Measurements from ENCODE around the gene CYP1A2. TPM values are rescaled to one million over a fixed set of nuclear protein-coding genes. Genes with fewer than 3 reads are reported as not detected.
"Not testable (repeated sequence)": the region's sequence is repeated elsewhere in the genome, so short reads cannot be mapped to it uniquely, and the experiment has no call there.

Gene CYP1A2
- total RNA-seq, 1 donor from 2014 or later, result not detected

DNA sequence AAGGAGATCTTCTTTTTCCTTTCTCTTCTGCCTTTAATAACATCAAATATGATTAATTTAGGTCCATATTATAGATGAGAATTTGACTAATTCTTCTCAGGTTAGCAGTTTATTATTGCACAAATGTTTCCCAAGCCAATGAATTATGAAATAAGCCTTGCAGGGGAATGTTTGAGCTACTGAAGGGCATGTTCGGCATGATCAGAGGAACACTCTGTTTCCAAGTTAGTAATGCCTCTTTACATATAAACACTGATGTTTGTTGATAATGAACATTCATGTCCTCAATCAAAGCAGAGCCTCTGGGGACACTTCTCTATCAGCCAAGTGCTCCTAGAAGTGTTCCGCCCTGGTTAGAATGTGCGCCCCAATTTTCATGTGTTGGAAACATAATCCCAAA, 13.3 kb upstream of the CYP1A2 start:
- no peak for DNase-seq (ENCODE audit: low read depth)

DNA sequence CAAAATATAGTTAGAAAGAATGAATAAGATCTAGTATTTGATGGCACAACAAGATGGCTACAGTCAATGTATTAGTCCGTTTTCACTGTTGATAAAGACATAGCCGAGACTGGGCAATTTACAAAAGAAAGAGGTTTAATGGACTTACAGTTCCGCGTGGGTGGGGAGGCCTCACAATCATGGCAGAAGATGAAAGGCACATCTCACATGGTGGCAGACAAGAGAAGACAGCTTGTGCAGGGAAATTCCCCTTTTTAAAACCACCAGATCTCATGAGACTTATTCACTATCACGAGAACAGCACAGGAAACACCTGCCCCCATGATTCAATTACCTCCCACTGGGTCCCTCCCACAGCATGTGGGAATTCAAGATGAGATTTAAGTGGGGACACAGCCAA, 10.4 kb upstream of the CYP1A2 start:
- not testable (repeated sequence) for DNase-seq (ENCODE audit: low read depth)

DNA sequence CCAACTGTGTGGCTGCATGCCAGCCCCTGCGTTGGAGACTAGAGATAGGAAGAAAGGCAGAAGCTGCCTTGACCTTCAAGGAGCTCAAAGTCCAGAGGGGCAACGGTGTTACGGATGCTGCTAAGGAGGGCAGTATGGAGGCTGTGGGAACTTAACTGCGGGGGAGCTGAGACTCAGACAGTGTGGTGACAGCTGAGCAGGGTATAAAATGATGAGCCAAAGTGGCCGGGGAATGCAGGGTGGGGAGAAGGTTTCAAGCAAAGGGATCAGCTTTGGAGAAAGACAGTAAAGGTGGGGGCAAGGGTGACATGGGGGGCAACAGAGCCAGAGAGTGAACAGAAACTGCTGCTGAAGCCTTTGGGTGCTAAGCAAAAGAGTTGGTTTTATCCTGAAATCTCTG, 6.2 kb upstream of the CYP1A2 start:
- DNase-seq (ENCODE audit: low read depth), result no peak

- DNase-seq (ENCODE audit: low read depth), result no peak
Observed at GRCh38 chr15:74746389-74746788, 2.3 kb upstream of the CYP1A2 start.

- no peak for DNase-seq (ENCODE audit: low read depth)
Observed at GRCh38 chr15:74749832-74750231, 1.2 kb downstream of the CYP1A2 start.

- no peak for DNase-seq (ENCODE audit: low read depth)
Observed at GRCh38 chr15:74750751-74751150, 2.1 kb downstream of the CYP1A2 start.

DNA sequence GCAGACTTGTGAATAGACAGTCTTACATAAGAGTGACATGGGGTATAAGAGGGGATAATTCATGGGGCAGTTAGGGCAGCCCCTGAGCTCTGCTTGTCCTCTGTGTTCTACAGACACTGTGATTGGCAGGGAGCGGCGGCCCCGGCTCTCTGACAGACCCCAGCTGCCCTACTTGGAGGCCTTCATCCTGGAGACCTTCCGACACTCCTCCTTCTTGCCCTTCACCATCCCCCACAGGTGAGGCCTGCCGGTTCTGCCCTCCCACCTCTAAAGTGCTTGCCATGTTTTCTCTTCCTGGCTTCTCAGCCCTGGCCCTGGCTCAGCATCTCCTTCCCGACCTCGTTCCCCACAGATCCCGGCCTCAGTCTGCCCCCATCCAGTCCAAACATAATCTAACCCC, 3.4 kb downstream of the CYP1A2 start:
- no peak for DNase-seq (ENCODE audit: low read depth)

DNA sequence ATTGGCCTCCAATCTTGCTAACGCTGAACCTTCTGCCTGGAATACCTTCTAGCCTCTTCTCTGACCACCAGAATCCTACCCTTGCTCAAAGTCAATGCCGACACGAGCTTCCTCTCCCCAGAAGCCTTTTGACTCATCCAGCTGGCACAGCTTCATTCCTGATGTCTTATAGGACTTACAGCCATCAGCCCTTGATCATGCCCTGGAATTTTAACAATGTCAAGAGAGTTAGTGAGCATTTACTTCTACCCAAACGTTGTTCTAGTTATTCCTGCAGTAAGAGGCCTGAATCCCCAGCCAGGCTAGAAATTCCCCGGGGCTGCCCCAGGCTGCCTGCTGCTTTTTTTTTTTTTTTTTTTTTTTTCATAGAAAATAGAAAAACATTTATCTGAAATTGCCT, 3.9 kb downstream of the CYP1A2 start:
- DNase-seq (ENCODE audit: low read depth), result peak; percentile 56

- DNase-seq (ENCODE audit: low read depth), result no peak
Observed at GRCh38 chr15:74754593-74755215, 6.1 kb downstream of the CYP1A2 start.

GRCh38 chr15:74758736-74759135, 10.1 kb downstream of the CYP1A2 start:
- DNase-seq (ENCODE audit: low read depth), result no peak

DNA sequence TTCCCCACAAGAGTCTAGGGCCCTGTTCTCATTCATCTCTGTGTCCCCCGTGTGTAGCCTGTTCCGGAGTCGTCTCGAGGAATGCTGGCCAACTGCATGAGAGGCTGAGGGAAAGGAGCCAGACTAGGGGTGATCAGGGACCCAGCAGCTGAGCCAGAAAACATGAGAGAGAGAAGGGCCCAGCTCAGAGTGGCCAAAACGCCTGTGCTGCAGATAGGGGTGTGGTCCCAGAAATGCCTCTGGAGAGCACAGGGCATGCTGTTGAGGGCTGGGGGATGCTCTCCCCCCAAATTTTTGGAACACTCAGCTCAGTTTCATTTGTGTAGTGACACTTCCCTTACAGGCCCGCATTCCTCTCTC, 14.1 kb downstream of the CYP1A2 start:
- DNase-seq (ENCODE audit: low read depth), result no peak

DNA sequence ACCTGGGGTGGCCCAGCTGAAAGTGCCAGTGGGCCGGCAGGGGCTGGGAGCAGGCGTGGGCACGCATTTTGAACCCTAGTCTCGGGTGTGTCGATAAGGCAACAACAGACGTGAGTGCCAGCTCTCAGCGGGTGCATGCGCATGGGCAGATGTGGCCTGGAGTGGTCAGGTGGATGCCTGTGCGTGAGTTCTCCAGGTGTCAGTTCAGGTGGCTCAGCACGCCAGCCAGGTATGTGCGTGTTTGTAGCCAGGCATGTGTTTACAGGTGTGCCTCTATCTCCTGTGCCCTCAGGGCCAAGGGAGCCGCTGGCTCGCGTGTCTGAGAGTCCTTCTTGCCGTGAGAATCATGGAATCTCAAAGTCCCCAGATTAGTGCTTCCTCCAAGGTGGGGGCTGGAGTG, 14.8 kb downstream of the CYP1A2 start:
- no peak for DNase-seq (ENCODE audit: low read depth)

- DNase-seq (ENCODE audit: low read depth), result no peak
Observed at GRCh38 chr15:74767167-74768098, 18.8 kb downstream of the CYP1A2 start.

DNA sequence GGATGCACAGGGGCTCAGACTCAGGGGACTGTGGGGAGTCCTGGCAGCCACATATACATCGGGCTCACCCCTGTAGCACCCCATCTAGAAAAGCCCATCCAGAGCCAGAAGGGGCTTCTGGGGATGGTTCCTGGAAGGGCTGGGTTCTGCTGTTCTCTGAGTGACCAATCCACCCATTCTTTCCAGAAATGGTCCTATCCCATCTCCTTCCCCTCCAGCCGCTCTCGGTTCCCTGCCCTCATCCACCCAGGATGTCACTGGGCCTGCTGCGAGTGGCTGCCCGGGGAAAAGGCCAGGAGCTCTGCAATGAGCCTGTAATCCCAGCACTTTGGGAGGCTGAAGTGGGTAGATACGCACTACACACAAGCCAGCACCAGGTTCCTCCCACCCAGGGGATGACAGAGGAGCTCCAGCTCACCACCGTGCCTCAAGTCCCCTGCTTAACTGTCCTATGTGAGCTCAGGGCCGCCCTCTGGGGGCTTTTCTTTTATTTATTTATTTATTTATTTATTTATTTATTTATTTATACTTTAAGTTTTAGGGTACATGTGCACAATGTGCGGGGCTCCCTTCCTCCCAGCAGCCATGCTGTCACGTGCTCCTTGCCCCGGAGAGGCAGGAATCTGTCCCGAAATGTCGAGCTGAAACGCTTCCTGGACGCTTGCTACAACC, 19.6 kb downstream of the CYP1A2 start:
- DNase-seq (ENCODE audit: low read depth), result no peak

DNA sequence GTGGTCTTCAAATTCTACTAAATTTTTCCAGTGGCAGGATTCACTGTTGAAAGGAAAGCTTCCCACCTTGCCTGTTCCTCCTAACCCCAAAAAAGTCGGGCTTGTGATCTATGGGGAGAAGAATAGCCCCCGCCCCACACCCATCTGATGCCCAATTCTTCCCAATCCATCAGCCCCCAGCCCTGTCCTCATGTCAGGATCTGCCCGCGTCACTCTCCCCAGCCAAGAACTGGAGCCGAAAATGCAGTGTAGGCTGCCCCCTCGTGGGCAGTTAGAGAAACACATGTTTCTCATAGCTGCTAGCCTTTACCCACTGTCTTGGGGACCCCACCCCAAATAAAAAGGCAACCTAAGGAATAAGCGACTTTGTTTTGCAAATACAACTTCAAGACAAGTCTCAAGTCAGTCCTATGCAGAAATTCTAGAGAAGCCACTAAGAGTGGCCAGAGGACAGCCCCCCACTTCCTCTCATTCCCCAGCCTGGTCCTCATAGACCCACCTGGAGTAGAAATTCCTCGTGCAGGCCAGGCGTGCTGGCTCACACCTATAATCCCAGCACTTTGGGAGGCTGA, 20.2 kb downstream of the CYP1A2 start:
- DNase-seq (ENCODE audit: low read depth), result no peak

GRCh38 chr15:74769463-74770025, 20.9 kb downstream of the CYP1A2 start:
- DNase-seq (ENCODE audit: low read depth), result no peak

- DNase-seq (ENCODE audit: low read depth), result no peak
Observed at GRCh38 chr15:74770211-74770903, 21.7 kb downstream of the CYP1A2 start.

DNA sequence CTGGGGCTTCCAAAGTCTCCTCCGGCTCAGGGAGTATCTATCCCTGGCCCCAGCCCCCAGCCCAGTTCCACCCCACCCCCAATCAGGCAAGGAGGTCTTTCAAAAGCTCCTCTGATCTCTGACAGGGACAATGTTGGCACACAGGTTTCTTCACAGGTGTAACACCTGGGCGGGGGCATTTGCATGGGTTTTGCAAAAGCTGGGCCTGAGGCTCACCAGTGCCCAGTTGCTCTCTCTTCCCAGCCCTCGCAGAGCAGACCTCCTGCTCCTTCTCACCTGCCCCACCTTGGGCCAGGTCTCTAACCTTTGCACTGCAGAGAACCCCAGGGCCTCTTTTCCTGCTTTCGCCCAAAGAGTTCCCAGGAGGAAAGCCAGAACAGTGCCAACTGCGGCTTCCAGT, 24.7 kb downstream of the CYP1A2 start:
- no peak for DNase-seq (ENCODE audit: low read depth)

GRCh38 chr15:74773731-74774252, 25.1 kb downstream of the CYP1A2 start:
- peak; percentile 24 for DNase-seq (ENCODE audit: low read depth)

DNA sequence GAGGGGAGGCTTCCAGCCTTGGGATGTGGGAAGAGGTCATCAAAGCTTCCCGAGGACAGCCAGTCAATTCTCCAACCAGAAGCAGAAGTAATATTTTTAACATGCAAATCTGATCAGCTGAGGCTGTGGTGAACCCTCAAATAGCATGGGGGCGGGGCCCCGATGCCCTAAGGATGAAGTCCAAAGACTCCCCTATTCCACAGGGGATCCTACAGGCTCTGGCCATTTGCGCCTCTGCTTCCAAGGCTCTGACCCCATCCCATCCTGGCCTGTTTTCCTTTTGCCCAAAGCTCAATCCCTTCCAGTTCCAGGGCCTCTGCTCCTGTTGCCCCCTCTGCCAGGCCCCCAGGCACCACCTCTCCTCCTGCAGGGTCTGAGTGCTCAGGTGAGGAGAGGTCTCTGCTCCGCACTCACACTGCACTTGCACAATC, 26.5 kb downstream of the CYP1A2 start:
- no peak for DNase-seq (ENCODE audit: low read depth)

DNA sequence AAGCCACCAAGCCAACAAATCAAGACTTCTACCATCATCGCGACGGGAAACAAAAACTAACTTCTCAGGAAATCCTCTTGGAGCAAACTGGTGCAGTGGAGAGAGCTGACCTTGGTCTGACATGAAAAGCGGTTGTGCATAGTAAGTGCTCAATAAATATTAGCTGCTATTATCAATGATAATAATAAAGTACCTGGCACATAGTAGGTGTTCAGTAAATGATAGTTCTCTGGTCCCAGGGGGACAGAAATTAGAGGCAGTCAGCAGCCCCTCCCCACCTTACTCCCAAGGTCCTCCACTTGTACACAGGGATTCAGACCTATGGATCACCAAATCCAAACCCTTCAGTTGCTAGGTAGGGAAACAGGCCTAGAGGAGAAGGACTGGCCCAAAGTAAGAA, 27.2 kb downstream of the CYP1A2 start:
- DNase-seq (ENCODE audit: low read depth), result no peak

Measured in renal cortical epithelial cell (primary cell).